Smooth muscle cell (in vitro differentiated cells): ENCODE data around the gene GSTO1. TPM values are rescaled to one million over a fixed set of nuclear protein-coding genes. Genes with fewer than 3 reads are reported as not detected.
"Not testable (repeated sequence)": the region's sequence is repeated elsewhere in the genome, so short reads cannot be mapped to it uniquely, and the experiment has no call there.

Source experiments
- DNase-seq: peaks from one replicate; lab custom pipeline; 2025; ENCODE audit not compliant: unreplicated experiment; lab: John Stamatoyannopoulos, UW
- H2AFZ ChIP-seq: fragments of 200-600 bp; sonication (generic); 2 replicates; pipeline ENCODE4 v1.6.0; 2016; ENCODE audit warnings: antibody characterized with exemption, low read depth, mild to moderate bottlenecking
- H3F3A ChIP-seq: fragments of 200-600 bp; sonication (generic); 2 replicates; pipeline ENCODE4 v1.6.0; 2017; ENCODE audit warnings: antibody characterized with exemption, low read depth
- H3K27ac ChIP-seq: fragments of 200-600 bp; sonication (generic); 2 replicates; pipeline ENCODE4 v1.5.1; 2016; ENCODE audit warnings: low read depth, mild to moderate bottlenecking
- H3K27me3 ChIP-seq: fragments of 200-600 bp; sonication (generic); 2 replicates; pipeline ENCODE4 v1.6.1; 2016; ENCODE audit warnings: low read depth, mild to moderate bottlenecking
- H3K36me3 ChIP-seq: fragments of 200-600 bp; sonication (generic); 2 replicates; pipeline ENCODE4 v1.5.1; 2016; ENCODE audit warnings: low read depth
- H3K4me1 ChIP-seq: fragments of 200-600 bp; sonication (generic); 2 replicates; pipeline ENCODE4 v1.5.1; 2016; ENCODE audit warnings: low read depth
- H3K4me2 ChIP-seq: fragments of 200-600 bp; sonication (generic); 2 replicates; pipeline ENCODE4 v1.6.0; 2016; ENCODE audit warnings: mild to moderate bottlenecking
- H3K4me3 ChIP-seq: fragments of 200-600 bp; sonication (generic); 2 replicates; pipeline ENCODE4 v1.5.1; 2016; ENCODE audit warnings: mild to moderate bottlenecking
- H3K79me2 ChIP-seq: fragments of 200-600 bp; sonication (generic); 2 replicates; pipeline ENCODE4 v1.6.0; 2016; ENCODE audit warnings: low read depth, mild to moderate bottlenecking
- H3K9ac ChIP-seq: fragments of 200-600 bp; sonication (generic); 2 replicates; pipeline ENCODE4 v1.6.0; 2016; ENCODE audit warnings: low read depth
- H3K9me3 ChIP-seq: fragments of 200-600 bp; sonication (generic); replicated peaks from 2 replicates; pipeline ENCODE4 v1.5.1; 2016; ENCODE audit warnings: low read depth
- H4K20me1 ChIP-seq: fragments of 200-600 bp; sonication (generic); 2 replicates; pipeline ENCODE4 v1.6.0; 2016; ENCODE audit warnings: low read depth
- WGBS: methylation state at CpG from one replicate; pipeline ENCODE4 v1.1.7; 2016; ENCODE audit warnings: low lambda C conversion rate; 5-methylcytosine and 5-hydroxymethylcytosine counted together
- polyA plus RNA-seq: library from polyadenylated mRNA; unstranded; fragments of >200 nt; fragmentation: Nextera tagmentation; extraction: Ambion mirVana; gene quantifications from 2 replicates; pipeline ENCODE4 v1.2.1, GENCODE V29; 2016
- total RNA-seq: library from RNA; depleted of rRNA; stranded (reverse); fragments of >200 nt; gene quantifications from 2 replicates; pipeline ENCODE4 v1.2.3, GENCODE V29; 2014
- TF ChIP-seq, protein P1 (sequence below): fragments of 200-600 bp; sonication (generic); IDR thresholded peaks from 2 replicates; pipeline ENCODE4 v1.5.1; 2017; ENCODE audit warnings: borderline replicate concordance, mild to moderate bottlenecking, antibody characterized with exemption; ENCODE audit not compliant: insufficient read depth, poor library complexity, severe bottlenecking

Gene GSTO1
- total and polyA plus RNA-seq, 2 experiments from 2014 or later = 293 to 440 TPM

DNA sequence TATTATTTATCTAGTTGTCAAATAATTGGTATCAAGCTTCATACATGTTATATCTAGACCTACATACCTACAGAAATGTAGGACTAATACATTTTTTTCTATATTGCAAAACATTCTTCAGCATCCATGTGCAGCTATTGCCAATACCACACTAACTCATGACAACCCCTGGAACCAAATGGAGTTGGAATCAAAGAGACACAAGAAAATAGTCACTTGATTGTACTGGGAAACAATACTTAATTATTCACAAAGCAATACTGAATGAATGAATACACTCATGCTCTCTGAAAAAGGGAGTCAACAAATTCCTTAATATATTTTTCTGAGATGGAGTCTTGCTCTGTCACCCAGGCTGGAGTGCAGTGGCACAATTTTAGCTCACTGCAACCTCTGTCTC, 12.1 kb upstream of the GSTO1 start:
- TF ChIP-seq, protein P1, sequence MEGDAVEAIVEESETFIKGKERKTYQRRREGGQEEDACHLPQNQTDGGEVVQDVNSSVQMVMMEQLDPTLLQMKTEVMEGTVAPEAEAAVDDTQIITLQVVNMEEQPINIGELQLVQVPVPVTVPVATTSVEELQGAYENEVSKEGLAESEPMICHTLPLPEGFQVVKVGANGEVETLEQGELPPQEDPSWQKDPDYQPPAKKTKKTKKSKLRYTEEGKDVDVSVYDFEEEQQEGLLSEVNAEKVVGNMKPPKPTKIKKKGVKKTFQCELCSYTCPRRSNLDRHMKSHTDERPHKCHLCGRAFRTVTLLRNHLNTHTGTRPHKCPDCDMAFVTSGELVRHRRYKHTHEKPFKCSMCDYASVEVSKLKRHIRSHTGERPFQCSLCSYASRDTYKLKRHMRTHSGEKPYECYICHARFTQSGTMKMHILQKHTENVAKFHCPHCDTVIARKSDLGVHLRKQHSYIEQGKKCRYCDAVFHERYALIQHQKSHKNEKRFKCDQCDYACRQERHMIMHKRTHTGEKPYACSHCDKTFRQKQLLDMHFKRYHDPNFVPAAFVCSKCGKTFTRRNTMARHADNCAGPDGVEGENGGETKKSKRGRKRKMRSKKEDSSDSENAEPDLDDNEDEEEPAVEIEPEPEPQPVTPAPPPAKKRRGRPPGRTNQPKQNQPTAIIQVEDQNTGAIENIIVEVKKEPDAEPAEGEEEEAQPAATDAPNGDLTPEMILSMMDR = no peak
- Histone ChIP-seq H3F3A (no peaks in the 10 kb centered on the region), H3K27me3 (no peaks in the 10 kb centered on the region), H3K9me3 (no peaks in the 10 kb centered on the region), H3K9ac (no peak overlapping the region), H2AFZ (no peak overlapping the region), H3K27ac (no peak overlapping the region), H3K4me2 (no peak overlapping the region), H3K4me3 (no peak overlapping the region), H3K79me2 (no peaks in the 10 kb centered on the region), H3K4me1 (no peaks in the 10 kb centered on the region), H3K36me3 (no peaks in the 10 kb centered on the region), H4K20me1 (no peaks in the 10 kb centered on the region)
- DNase-seq = no peak

DNA sequence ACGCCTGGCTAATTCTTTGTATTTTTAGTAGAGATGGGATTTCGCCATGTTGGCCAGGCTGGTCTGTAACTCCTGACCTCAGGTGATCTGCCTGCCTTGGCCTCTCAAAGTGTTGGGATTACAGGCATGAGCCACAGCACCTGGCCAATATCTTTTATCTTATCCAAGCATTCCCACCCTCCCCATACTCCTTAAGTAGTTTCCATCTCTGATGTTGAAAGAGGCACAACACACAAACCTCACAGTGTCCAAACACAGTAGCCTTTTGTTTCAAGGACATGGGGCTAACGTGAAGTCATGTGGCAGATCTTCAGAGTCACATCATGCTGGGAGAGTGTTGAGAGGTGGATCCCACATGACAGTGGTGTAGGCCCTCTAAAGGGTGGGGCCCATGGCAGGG, 11.7 kb upstream of the GSTO1 start:
- not testable (repeated sequence) for H3K36me3 ChIP-seq, H3F3A ChIP-seq, H3K27me3 ChIP-seq, H3K4me3 ChIP-seq, H3K79me2 ChIP-seq, H3K27ac ChIP-seq, H3K9me3 ChIP-seq, DNase-seq, H3K4me1 ChIP-seq, H4K20me1 ChIP-seq, H3K9ac ChIP-seq, H3K4me2 ChIP-seq, H2AFZ ChIP-seq
- 94% methylated on average over 3 of the region's 3 CpGs for WGBS

DNA sequence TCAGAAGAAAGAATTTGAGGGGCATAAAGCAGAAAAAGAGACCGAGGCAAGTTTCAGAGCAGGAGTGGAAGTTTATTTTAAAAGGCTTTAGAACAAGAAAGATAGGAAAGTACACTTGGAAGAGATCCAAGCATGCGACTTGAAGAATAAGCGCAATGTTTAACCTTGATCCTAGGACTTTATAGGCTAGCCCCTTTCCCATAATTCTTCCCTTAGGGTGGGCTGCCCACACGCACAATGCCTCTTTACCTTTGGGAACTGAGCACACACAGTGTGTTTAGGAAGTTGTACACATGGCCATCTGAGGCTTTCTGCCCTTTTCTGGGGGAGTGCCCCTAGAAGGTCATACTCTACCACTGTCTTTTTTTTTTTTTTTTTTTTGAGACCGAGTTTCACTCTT, 11.2 kb upstream of the GSTO1 start:
- H3K9me3 ChIP-seq = no peaks in the 10 kb centered on the region

DNA sequence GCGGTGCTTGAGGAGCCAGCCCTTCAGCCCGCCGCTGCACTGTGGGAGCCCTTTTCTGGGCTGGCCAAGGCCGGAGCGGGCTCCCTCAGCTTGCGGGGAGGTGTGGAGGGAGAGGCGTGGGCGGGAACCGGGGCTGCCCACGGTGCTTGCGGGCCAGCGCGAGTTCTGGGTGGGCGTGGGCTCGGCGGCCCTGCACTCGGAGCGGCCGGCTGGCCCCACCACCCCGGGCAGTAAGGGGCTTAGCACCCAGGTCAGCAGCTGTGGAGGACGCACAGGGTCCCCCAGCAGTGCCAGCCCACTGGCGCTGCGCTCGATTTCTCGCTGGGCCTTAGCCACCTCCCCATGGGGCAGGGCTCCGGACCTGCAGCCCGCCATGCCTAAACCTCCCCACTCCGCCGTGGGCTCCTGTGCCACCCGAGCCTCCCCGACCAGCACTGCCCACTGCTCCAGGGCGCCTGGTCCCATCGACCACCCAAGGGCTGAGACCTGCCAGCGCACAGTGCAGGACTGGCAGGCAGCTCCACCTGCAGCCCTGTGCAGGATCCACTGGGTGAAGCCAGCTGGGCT, 9.5 kb upstream of the GSTO1 start:
- no peak overlapping the region for H3K4me2 ChIP-seq
- H3K27ac ChIP-seq = no peak overlapping the region
- H2AFZ ChIP-seq = no peak overlapping the region
- no peaks in the 10 kb centered on the region for H4K20me1 ChIP-seq
- no peaks in the 10 kb centered on the region for H3K27me3 ChIP-seq
- no peaks in the 10 kb centered on the region for H3K36me3 ChIP-seq
- WGBS = 92% methylated on average over 21 of the region's 34 CpGs
- H3K4me3 ChIP-seq = no peak overlapping the region
- no peak overlapping the region for H3K9ac ChIP-seq
- no peak for DNase-seq
- no peaks in the 10 kb centered on the region for H3K79me2 ChIP-seq
- no peaks in the 10 kb centered on the region for H3K9me3 ChIP-seq
- no peaks in the 10 kb centered on the region for H3F3A ChIP-seq
- TF ChIP-seq, protein P1 = no peak
- H3K4me1 ChIP-seq = no peaks in the 10 kb centered on the region

More for the DNA sequence above, 11.2 kb upstream of the GSTO1 start:
- H3F3A ChIP-seq = no peaks in the 10 kb centered on the region
- H3K4me1 ChIP-seq = no peaks in the 10 kb centered on the region
- WGBS = 79% methylated on average over 5 of the region's 5 CpGs
- H3K27ac ChIP-seq = no peak overlapping the region
- H3K4me2 ChIP-seq = no peak overlapping the region
- H3K4me3 ChIP-seq = no peak overlapping the region
- TF ChIP-seq, protein P1 = no peak
- H3K36me3 ChIP-seq = no peaks in the 10 kb centered on the region
- DNase-seq = no peak
- H3K79me2 ChIP-seq = no peaks in the 10 kb centered on the region
- no peaks in the 10 kb centered on the region for H3K27me3 ChIP-seq
- H4K20me1 ChIP-seq = no peaks in the 10 kb centered on the region
- no peak overlapping the region for H3K9ac ChIP-seq
- no peak overlapping the region for H2AFZ ChIP-seq
